GM18907 (cell line): ENCODE results near the gene DICER1.

Experiments used
- ATAC-seq: cut with Tn5 transposase; IDR thresholded peaks from one replicate; pipeline ENCODE4 v1.9.1; 2021; ENCODE audit warnings: mild to moderate bottlenecking, moderate library complexity; ENCODE audit not compliant: unreplicated experiment

DICER1 gene

GRCh38 chr14:95063391-95063790, 93.9 kb downstream of the DICER1 start:
- no peak for ATAC-seq

GRCh38 chr14:95062946-95063345, 94.4 kb downstream of the DICER1 start:
- ATAC-seq, result no peak

- ATAC-seq, result no peak
Measured at GRCh38 chr14:95062220-95062619, 95.1 kb downstream of the DICER1 start.

- ATAC-seq, result no peak
Measured at GRCh38 chr14:95061317-95062093, 95.8 kb downstream of the DICER1 start.

GRCh38 chr14:95059126-95059525, 98.2 kb downstream of the DICER1 start:
- no peak for ATAC-seq

- no peak for ATAC-seq
Measured at GRCh38 chr14:95058491-95058890, 98.8 kb downstream of the DICER1 start.

GRCh38 chr14:95057851-95058250, 99.5 kb downstream of the DICER1 start:
- no peak for ATAC-seq

GRCh38 chr14:95057147-95057546, 100.2 kb downstream of the DICER1 start:
- no peak for ATAC-seq

- no peak for ATAC-seq
Measured at GRCh38 chr14:95056476-95056875, 100.9 kb downstream of the DICER1 start.

- ATAC-seq, result no peak
Measured at GRCh38 chr14:95055318-95055717, 102.0 kb downstream of the DICER1 start.

GRCh38 chr14:95054346-95055280, 102.7 kb downstream of the DICER1 start:
- ATAC-seq, result no peak

- ATAC-seq, result no peak
Measured at GRCh38 chr14:95052016-95052585, 105.2 kb downstream of the DICER1 start.

GRCh38 chr14:95049952-95050351, 107.4 kb downstream of the DICER1 start:
- no peak for ATAC-seq

- no peak for ATAC-seq
Measured at GRCh38 chr14:95048771-95049312, 108.5 kb downstream of the DICER1 start.

- ATAC-seq, result no peak
Measured at GRCh38 chr14:95047754-95048153, 109.6 kb downstream of the DICER1 start.

- ATAC-seq, result no peak
Measured at GRCh38 chr14:95046711-95047681, 110.3 kb downstream of the DICER1 start.

GRCh38 chr14:95045836-95046430, 111.4 kb downstream of the DICER1 start:
- ATAC-seq, result no peak

GRCh38 chr14:95045106-95045701, 112.1 kb downstream of the DICER1 start:
- no peak for ATAC-seq

- no peak for ATAC-seq
Measured at GRCh38 chr14:95044463-95045105, 112.7 kb downstream of the DICER1 start.
